ENCODE measurements around the gene ADPRHL1.

DNA sequence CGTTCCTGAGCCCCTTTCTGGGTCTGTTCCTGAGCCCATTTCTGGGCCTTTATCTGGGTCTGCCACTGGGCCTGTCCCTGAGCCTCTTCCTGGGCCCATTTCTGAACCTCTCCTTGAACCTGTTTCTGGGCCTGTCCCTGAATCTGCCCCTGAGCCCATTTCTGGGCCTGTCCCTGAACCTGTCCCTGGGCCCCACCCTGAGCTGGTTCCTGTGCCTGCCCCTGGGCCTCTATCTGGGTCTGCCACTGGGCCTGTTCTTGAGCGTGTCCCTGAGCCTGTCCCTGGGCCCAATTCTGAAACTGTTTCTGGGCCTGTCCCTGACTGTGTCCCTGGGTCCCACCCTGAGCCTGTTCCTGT lies 48.9 kb downstream of the ADPRHL1 start:
- no peak for TF ChIP-seq POLR2A (IDR thresholded peaks at IDR 0.05; ENCODE audit: low read depth, low read length)
- TF ChIP-seq, protein P1, sequence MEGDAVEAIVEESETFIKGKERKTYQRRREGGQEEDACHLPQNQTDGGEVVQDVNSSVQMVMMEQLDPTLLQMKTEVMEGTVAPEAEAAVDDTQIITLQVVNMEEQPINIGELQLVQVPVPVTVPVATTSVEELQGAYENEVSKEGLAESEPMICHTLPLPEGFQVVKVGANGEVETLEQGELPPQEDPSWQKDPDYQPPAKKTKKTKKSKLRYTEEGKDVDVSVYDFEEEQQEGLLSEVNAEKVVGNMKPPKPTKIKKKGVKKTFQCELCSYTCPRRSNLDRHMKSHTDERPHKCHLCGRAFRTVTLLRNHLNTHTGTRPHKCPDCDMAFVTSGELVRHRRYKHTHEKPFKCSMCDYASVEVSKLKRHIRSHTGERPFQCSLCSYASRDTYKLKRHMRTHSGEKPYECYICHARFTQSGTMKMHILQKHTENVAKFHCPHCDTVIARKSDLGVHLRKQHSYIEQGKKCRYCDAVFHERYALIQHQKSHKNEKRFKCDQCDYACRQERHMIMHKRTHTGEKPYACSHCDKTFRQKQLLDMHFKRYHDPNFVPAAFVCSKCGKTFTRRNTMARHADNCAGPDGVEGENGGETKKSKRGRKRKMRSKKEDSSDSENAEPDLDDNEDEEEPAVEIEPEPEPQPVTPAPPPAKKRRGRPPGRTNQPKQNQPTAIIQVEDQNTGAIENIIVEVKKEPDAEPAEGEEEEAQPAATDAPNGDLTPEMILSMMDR (IDR thresholded peaks at IDR 0.05; ENCODE audit: extremely low read depth in 1 of 2, insufficient read depth in 1 of 2, low read depth in 1 of 2, low read length in 2 of 2) = no peak
- TF ChIP-seq POLR2AphosphoS5 (IDR thresholded peaks at IDR 0.05; ENCODE audit: insufficient read depth, low read depth, low read length) = no peak
- no peak for TF ChIP-seq EZH2 (IDR thresholded peaks at IDR 0.05; ENCODE audit: borderline replicate concordance, low read depth, low read length, severe bottlenecking)
- TF ChIP-seq, protein P2, sequence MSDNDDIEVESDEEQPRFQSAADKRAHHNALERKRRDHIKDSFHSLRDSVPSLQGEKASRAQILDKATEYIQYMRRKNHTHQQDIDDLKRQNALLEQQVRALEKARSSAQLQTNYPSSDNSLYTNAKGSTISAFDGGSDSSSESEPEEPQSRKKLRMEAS (IDR thresholded peaks at IDR 0.05; ENCODE audit: insufficient read depth, insufficient read length) = no peak
- no peak for TF ChIP-seq JUN (IDR thresholded peaks at IDR 0.05; ENCODE audit: borderline replicate concordance, insufficient read depth, insufficient read length, low read depth)
- TF ChIP-seq GATA2 (IDR thresholded peaks at IDR 0.05; ENCODE audit: insufficient read depth, insufficient read length, low read depth, low read length) = no peak
- no peak for TF ChIP-seq MYC (IDR thresholded peaks at IDR 0.05; ENCODE audit: low read depth, low read length)
- TF ChIP-seq FOS (IDR thresholded peaks at IDR 0.05; ENCODE audit: borderline replicate concordance, insufficient read depth, low read length) = no peak

Measured in endothelial cell of umbilical vein (primary cell).